ENCODE results near the gene CMBL.
"Not testable (repeated sequence)": the region's sequence is repeated elsewhere in the genome, so short reads cannot be mapped to it uniquely, and the experiment has no call there.

The CMBL gene

DNA sequence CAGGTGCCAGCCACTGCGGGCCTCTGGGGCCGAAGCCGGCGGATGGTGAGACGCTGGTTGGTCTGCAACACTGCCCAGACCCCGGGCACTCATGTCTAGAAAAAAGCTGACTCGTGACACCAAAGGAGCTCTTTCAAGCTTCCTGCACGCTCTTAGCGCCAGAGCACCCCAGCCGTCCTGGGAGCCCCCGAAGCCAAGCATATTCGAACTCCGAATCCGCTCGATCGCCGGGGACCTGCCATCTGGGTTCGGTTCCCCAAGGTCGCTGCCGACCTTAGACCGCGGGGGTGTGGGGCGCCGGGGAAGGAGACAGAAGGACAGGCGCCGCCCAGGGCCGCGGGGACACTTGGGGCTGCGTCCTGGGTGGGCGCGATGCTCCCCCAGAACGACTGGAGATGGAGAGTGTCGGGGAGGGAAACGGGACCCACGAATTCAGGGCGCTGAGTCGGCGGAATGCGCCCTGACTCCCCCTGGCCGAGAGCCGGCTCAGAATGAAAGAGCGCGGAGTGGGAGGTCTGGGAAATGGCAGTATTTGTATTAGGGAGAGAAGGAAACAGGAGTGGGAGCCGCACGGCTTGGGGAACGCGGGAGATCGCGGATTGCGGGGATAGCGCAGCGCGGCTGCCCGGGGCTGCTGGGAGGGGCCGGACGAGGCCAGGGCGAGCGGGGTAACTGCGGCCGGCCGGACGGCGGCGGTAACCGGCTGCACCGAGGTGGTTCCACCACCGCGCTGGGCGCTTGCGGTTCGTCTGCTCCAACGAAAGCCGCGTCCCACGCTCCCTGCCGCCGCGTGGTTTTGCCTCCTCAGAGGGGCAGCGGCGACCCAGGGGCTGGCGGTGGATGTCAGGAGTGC is 25.7 kb upstream of the CMBL start:
- no peak for FAIRE-seq

GRCh38 chr5:10332301-10332700 is 24.6 kb upstream of the CMBL start:
- FAIRE-seq, result no peak

- FAIRE-seq, result no peak
These were observed 23.7 kb upstream of the CMBL start for GRCh38 chr5:10331341-10331796.

- FAIRE-seq, result no peak
These were observed 23.0 kb upstream of the CMBL start for GRCh38 chr5:10330511-10331230.

GRCh38 chr5:10329820-10330481 is 22.2 kb upstream of the CMBL start:
- no peak for FAIRE-seq

- no peak for FAIRE-seq
These were observed 21.7 kb upstream of the CMBL start for GRCh38 chr5:10329446-10329819.

GRCh38 chr5:10328323-10328722 is 20.6 kb upstream of the CMBL start:
- FAIRE-seq, result no peak

DNA sequence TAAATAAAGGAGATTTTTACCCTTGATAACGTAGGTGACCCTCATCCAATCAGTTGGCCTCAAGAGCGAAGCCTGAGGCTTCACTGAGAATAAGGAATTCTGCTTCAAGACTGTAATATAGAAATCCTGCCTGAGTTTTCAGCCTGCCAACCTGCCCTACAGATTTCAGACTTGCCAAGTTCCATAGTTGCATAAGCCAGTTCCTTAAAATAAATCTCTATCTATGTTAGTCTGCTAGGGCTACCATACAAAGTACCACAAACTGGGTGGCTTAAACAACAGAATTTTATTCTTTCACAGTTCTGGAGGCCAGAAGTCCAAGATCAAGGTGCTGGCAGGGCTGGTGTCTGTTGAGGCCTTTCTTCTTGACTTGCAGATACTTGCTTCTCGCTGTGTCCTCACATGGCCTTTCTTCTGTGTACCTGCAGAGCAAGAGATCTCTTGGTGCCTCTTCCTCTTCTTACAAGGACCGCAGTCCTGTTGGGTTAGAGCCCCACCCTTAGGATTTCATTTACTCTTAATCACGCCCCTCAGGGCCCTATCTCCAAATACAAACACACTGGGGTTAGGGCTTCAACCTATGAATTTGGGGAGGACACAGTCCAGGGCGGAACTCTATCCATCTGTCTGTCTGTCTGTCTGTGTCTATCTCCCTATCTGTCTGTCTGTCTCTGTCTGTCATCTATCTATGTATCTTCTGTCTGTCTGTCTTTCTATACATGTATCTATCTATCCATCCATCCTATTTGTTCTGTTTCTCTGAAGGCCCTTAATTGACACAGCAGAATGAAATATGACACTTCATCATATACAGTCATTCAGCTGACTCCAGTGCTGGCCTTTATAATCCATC is 17.0 kb upstream of the CMBL start:
- no peak for FAIRE-seq

GRCh38 chr5:10323588-10324488 is 16.1 kb upstream of the CMBL start:
- FAIRE-seq, result no peak

GRCh38 chr5:10321882-10322281 is 14.2 kb upstream of the CMBL start:
- FAIRE-seq, result no peak

DNA sequence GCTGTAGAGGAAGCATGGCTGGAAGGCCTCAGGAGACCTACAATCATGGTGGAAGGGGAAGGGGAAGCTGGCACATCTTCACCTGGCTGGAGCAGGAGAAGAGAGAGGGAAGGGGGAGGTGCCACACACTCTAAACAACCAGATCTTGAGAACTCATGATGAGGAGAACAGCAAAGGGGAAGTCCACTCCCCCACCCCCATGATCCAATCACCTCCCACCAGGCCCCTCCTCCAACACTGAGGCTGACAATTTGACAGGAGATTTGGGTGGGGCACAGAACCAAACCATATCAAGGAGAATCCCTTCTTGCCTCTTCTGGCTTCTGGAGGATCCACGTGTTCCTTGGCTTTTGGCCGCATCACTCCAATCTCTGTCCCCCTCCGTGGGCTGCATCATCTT is 13.1 kb upstream of the CMBL start:
- no peak for FAIRE-seq

DNA sequence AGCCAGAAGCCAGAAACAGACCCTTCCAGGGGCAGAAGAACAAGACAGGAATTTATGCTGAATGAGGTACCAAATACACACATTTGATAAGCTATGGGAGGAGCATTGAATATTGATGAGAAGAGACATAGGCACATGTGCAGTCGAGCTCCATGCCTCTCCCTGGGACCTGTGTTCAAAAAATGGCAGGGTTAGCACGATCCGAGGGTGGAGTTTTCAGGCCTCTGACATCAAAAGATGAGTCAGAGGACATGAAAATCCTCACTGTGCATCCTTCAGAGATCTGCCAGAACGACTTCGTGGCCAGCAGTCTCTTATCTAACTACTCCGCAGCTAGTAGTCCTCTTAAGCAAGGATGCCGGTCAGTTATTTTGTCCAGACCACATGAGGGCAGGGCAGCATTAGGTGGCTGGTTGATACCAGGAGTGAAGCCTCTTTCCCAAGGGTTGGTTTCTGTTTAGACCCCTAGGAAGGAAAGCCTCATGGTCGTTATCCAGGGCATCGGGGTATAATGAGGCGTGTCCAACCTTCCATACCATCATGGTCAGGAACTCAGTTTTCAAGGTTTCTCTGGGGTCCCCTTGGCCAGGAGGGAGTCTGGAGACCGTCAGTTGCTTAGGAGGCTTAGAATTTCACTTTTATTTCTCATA is 11.6 kb upstream of the CMBL start:
- FAIRE-seq, result no peak

GRCh38 chr5:10317825-10318682 is 10.4 kb upstream of the CMBL start:
- no peak for FAIRE-seq

- FAIRE-seq, result no peak
These were observed 8.3 kb upstream of the CMBL start for GRCh38 chr5:10315824-10316509.

- no peak for FAIRE-seq
These were observed 7.5 kb upstream of the CMBL start for GRCh38 chr5:10315201-10315600.

DNA sequence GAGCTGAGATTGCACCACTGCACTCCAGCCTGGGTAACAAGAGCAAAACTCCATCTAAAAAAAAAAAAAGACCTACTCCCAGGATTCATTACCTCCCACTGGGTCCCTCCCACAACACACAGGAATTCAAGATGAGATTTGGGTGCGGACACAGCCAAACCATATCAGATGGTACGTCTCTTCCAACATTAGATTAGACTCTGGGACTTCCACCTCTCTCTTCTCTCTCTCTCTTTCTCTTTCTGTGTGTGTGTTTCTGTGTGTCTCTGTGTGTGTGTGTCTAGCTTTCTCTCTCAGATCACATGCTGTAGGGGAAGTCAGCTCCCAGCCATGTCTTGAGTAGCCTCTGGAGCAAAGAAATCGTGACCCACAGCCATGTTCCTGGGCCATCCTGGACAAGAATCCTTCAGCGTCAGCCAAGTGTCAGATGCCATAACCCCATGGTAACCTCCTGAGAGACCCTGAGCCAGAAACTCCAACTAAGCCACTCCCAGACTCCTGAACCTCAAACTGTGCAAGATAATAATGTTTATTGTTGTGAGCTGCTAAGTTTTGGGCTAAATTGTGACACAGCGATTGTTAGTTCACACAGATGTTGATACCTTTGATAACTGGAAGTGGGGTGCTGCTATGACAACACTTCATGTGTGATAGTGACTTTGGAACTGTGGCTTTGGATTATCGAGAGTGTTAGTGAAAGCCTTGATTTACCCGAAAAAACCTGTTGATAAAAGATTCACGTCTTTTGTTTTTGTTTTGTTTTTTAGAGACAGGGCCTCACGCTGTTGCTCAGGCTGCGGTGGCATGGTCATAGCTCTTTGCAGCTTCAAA is 4.1 kb upstream of the CMBL start:
- no peak for FAIRE-seq

GRCh38 chr5:10310835-10311570 is 3.3 kb upstream of the CMBL start:
- FAIRE-seq, result not testable (repeated sequence)

Data from TTC549 (cell line).